Activated CD4-positive, alpha-beta memory T cell treated with anti-CD3 and anti-CD28 coated beads, Interleukin-2, amount 10 ng/mL, durations not matched to agents 7 days and 5 days (primary cell): ENCODE data around the gene TRIM44. TPM values are rescaled to one million over a fixed set of nuclear protein-coding genes. Genes with fewer than 3 reads are reported as not detected.
"Not testable (repeated sequence)": the region's sequence is repeated elsewhere in the genome, so short reads cannot be mapped to it uniquely, and the experiment has no call there.

ENCODE experiments used
- CTCF ChIA-PET: fragments of 350-600 bp; sonication (Branson Sonifier 250); formaldehyde crosslinking; loops from one replicate; lab custom pipeline; 2021; ENCODE audit warnings: antibody characterized with exemption, inconsistent platforms; lab: Charles Lee
- POLR2A ChIA-PET: fragments of 350-600 bp; sonication (Branson Sonifier 250); formaldehyde crosslinking; loops from one replicate; lab custom pipeline; 2021; ENCODE audit warnings: antibody characterized with exemption; lab: Charles Lee
- DNase-seq: peaks from one replicate; pipeline ENCODE4 v3.0.0-alpha.2; 2020
- H3K27ac Mint-ChIP-seq: one replicate; pipeline ENCODE4 v1.8.0; 2021; ENCODE audit warnings: mild to moderate bottlenecking, mixed read lengths
- H3K27me3 Mint-ChIP-seq: one replicate; pipeline ENCODE4 v1.8.0; 2021; ENCODE audit warnings: mixed read lengths
- H3K36me3 Mint-ChIP-seq: one replicate; pipeline ENCODE4 v1.8.0; 2021; ENCODE audit warnings: low read depth, mixed read lengths
- H3K4me1 Mint-ChIP-seq: one replicate; pipeline ENCODE4 v1.8.0; 2021; ENCODE audit warnings: mixed read lengths
- H3K4me3 Mint-ChIP-seq: one replicate; pipeline ENCODE4 v1.8.0; 2021; ENCODE audit warnings: mild to moderate bottlenecking, mixed read lengths
- H3K9me3 Mint-ChIP-seq: one replicate; pipeline ENCODE4 v1.8.0; 2021; ENCODE audit warnings: mixed read lengths
- total RNA-seq, 2 experiments: library from RNA; stranded (reverse); gene quantifications; one replicate each; pipeline ENCODE4 v1.2.3, GENCODE V29; 2021

Gene TRIM44
- total RNA-seq, 2 experiments from 2014 or later: 17.7 to 20.8 TPM

- Mint-ChIP-seq H3K36me3 (no peaks in the 10 kb centered on the region), H3K9me3 (no peaks in the 10 kb centered on the region), H3K4me3 (no peak overlapping the region), H3K4me1 (no peaks in the 10 kb centered on the region), H3K27me3 (peaks cover 2% of the 10 kb centered on the region), H3K27ac (no peak overlapping the region)
- CTCF ChIA-PET: no interaction called here
- DNase-seq: no peak
- POLR2A ChIA-PET: no interaction called here
Observed at GRCh38 chr11:35859301-35859700, 196.7 kb downstream of the TRIM44 start.

- POLR2A ChIA-PET, H3K9me3 Mint-ChIP-seq, H3K27me3 Mint-ChIP-seq, H3K27ac Mint-ChIP-seq, H3K36me3 Mint-ChIP-seq, DNase-seq, H3K4me3 Mint-ChIP-seq, H3K4me1 Mint-ChIP-seq, CTCF ChIA-PET: not testable (repeated sequence)
Observed at GRCh38 chr11:35860194-35860593, 197.6 kb downstream of the TRIM44 start.

GRCh38 chr11:35861191-35861590, 198.6 kb downstream of the TRIM44 start:
- Mint-ChIP-seq H3K4me1 (no peaks in the 10 kb centered on the region), H3K27ac (no peak overlapping the region), H3K27me3 (peaks cover 2% of the 10 kb centered on the region), H3K36me3 (no peaks in the 10 kb centered on the region), H3K9me3 (no peaks in the 10 kb centered on the region), H3K4me3 (no peak overlapping the region)
- DNase-seq: no peak
- CTCF ChIA-PET: interaction anchor here (0.9 kb wide), 1 partner anchor 111 kb away, joined by 3 read pairs; no protein-coding TSS in a partner anchor
- POLR2A ChIA-PET: no interaction called here

- DNase-seq: no peak
- Mint-ChIP-seq H3K4me1 (no peaks in the 10 kb centered on the region), H3K27me3 (no peaks in the 10 kb centered on the region), H3K27ac (no peak overlapping the region), H3K9me3 (no peaks in the 10 kb centered on the region), H3K4me3 (no peak overlapping the region), H3K36me3 (no peaks in the 10 kb centered on the region)
- CTCF ChIA-PET: no interaction called here
- POLR2A ChIA-PET: no interaction called here
Observed at GRCh38 chr11:35862666-35863065, 200.1 kb downstream of the TRIM44 start.

GRCh38 chr11:35864131-35864530, 201.6 kb downstream of the TRIM44 start:
- H3K4me1 Mint-ChIP-seq: no peaks in the 10 kb centered on the region
- H3K27me3 Mint-ChIP-seq: no peaks in the 10 kb centered on the region
- ChIA-PET POLR2A (no interaction called here), CTCF (no interaction called here)
- H3K9me3 Mint-ChIP-seq: peaks cover 9% of the 10 kb centered on the region
- no peak overlapping the region for H3K4me3 Mint-ChIP-seq
- DNase-seq: no peak
- H3K27ac Mint-ChIP-seq: no peak overlapping the region
- no peaks in the 10 kb centered on the region for H3K36me3 Mint-ChIP-seq

GRCh38 chr11:35866601-35867000, 204.0 kb downstream of the TRIM44 start:
- no peaks in the 10 kb centered on the region for H3K36me3 Mint-ChIP-seq
- CTCF ChIA-PET: no interaction called here
- no peak overlapping the region for H3K27ac Mint-ChIP-seq
- no peaks in the 10 kb centered on the region for H3K4me1 Mint-ChIP-seq
- POLR2A ChIA-PET: no interaction called here
- H3K4me3 Mint-ChIP-seq: no peak overlapping the region
- peaks cover 9% of the 10 kb centered on the region for H3K9me3 Mint-ChIP-seq
- no peak for DNase-seq
- H3K27me3 Mint-ChIP-seq: no peaks in the 10 kb centered on the region

Other genes with a start within 250 kb of the TRIM44 start
- gene SLC1A2, start 243.2 kb upstream of the TRIM44 start, total RNA-seq: not detected
- gene PAMR1, start 137.2 kb upstream of the TRIM44 start, total RNA-seq: not detected
- under 1 TPM in 1 of 2 experiments, not detected in 1; 0.08 TPM for gene FJX1, start 44.3 kb upstream of the TRIM44 start, total RNA-seq